Fibroblast of skin of right biceps (primary cell): ENCODE data around the gene GRIK2.
A peak's percentile ranks its signal among the peaks of the same experiment; 100 is the strongest.

ENCODE experiments used
- DNase-seq: peaks from one replicate; pipeline ENCODE4 v3.0.0-alpha.2; 2013

GRIK2 gene

DNA sequence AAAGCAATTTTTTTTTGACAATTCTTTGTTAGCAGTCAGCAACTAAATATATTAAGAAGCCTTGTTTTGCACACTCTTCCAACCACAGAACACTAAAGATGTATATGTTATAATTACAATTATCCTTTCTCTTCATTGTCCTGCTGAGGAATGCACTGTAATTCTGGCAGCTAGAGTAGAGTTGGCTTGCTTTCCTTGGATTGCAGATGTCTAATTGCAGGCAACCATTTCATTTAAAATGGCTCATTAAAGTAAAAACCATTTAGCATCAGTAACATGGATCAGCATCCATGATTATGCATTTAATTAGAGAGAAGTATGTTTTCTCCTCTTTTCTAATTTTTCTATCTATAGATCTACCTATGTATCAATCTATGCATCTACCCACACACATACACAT is 335.4 kb downstream of the GRIK2 start:
- no peak for DNase-seq

DNA sequence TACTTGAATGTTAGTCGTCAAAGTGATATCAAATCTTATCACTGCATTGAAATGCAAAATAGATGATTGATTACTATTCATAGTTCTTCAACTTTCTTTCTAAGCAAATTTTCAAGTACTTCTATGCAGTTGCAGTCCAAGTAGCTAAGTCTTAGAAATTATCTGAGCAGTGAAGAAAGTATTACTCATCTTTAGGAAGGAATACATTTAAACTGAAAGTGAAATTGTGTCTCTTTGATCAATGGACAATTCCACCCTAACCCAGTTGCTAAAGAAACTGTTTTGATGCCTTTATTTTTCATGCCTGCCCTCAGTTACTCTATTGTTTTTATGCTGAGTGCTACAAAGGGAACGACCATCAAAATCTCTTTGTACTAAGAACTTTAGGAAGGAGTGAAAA is 337.4 kb downstream of the GRIK2 start:
- DNase-seq = peak; percentile 9

DNA sequence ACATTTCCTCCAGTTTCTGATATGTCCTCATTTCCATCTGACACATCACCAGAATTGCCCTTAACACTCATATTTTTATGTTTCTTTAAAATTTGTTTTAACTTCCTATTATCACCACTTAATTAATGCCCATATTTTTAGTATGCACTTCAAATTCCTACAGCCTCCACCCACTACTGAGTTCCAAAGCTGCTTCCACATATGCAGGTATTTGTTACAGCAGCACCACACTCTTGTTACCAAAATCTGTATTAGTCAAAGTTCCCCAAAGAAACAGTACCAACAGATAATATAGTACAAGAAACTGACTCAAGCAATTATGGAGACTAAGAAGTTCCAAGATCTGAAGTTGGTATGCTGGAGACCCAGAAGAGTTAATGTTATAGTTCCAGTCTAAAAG is 340.4 kb downstream of the GRIK2 start:
- no peak for DNase-seq

DNA sequence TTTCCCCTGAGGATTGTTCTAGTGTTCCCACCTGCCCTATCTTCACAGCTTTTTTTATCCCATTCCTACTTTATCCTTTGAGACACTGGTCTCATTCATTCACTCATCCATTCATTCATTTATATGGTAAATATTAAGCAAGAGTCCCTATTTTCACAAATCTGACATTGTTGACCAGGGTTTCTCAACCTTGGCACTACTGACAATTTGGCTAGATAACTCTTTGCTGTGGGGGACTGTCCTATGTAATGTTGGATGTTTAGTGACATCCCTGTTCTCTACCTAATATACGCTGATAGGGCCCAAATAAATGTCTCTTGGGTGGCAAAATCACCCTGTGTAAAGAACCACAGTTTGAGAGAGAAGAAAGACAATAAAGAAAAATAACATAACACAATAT is 345.0 kb downstream of the GRIK2 start:
- DNase-seq = no peak

DNA sequence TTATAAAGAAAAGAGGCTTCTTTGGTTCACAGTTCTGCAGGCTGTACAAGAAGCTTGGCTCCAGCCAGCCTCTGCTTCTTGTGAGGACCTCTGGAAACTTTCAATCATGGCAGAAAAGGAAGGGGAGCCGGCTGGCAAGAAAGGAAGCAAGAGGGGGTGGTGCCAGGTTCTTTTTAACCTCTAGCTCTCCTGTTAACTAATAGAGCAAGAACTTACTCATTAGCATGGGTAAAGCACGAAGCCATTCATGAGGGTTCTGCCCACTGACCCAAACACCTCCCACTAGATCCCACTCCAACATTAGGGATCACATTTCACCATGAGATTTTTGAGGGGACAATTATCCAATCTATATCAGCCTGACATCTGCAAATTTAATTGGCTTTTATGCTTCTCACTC is 347.1 kb downstream of the GRIK2 start:
- DNase-seq = no peak

DNA sequence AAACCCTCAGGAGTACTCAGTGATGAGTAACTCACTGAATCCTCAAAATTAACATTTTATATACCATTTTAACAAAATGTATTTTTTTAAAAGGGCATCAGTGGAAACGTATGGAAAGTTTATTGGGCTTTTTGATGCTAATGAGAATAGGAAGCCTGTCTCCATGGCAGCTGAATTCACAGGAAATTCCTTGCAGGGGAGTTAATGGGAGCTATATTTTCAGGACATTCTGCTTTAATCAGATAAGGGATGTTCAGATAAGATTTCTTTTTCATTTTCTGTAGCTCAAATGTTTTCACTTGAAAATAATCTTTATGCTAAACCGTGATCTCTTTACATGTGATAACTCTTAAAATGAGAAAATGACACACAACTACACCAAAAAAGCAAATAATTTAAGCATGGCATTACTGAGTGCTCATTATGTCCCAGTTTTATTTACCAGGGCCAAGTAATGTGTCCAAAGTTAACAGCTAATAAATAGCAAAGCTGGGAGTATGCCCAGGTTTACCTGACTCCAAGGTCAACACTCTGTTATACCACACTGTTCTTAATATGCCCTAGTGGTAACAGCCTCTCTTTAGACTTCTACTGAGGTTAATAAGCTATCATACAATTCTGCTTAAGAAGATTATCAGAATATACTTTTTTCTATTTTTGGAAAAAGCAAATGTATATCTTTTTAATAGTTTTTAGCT is 348.1 kb downstream of the GRIK2 start:
- DNase-seq = peak; percentile 31

DNA sequence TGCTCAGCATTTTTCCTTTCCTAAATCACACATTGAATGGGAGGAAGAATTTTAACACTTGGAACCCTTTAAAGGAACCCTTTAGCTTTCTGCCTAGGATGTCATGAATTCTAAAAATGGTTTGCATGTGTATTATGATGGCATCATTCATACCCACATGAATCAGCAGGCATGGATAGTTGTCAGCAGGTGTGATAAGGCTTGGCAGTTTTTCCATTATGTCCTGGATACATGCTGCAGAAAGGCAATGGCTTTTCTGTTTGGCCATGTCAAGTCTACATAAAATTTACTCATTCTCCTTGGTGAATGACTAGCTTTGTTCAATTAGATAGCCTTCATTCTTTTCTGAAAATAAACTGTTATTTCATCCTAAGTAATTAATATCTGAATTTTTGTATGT is 353.7 kb downstream of the GRIK2 start:
- DNase-seq = no peak

DNA sequence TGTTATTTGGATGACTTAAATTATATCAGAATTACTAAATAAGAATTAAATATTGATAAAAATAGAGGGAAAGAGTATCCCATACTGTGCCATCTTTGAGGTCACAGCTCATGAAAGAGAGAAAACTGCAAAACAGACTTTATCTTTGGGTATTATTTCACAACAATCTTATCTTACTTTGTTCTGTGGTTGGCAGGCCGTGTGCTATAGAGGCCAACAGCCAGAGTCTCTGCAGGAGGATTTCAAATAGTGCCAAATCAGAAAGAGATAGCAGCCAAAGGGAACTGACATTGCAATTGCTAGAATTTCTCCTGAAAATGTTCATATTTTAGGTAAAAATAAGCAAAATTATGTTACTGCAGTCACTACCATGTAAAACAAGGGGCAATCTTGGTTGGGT is 354.2 kb downstream of the GRIK2 start:
- DNase-seq = no peak

DNA sequence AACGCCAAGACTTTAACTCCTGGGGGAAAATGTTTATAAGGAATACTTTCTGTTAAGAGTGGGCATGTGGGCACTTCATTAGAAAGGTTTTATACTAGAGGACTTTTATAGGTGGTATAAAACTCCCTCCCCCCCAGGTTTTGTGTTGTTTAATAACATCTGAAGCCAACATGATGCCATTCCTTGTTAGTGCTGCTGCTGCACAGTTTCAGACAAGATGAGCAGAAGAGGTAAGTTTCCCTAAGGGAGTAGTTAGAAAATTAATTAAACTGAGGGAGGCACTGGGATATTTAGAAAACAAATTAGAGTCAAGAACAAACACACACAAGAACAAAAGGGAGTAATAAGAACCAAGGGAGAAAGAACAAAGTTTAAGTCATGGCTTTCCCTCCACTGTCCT is 362.4 kb downstream of the GRIK2 start:
- no peak for DNase-seq

DNA sequence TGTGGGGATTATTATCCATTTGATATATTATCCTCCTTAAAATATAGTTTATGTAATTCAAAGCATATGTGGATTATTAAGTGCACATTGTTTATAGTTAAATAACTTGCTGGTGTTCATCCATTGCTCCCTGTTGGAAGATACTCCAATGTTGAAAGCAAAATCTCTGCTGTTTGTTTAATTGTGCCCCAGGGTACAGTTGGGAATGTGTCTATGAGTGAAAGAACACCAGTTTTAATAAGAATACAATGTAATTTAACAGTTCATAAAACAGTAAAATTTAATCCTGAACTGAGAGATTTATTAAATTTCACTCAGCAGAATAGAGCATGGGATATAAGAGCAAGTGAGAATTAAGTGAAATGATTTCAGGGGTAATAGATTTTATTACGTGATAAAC is 364.9 kb downstream of the GRIK2 start:
- peak; percentile 34 for DNase-seq

DNA sequence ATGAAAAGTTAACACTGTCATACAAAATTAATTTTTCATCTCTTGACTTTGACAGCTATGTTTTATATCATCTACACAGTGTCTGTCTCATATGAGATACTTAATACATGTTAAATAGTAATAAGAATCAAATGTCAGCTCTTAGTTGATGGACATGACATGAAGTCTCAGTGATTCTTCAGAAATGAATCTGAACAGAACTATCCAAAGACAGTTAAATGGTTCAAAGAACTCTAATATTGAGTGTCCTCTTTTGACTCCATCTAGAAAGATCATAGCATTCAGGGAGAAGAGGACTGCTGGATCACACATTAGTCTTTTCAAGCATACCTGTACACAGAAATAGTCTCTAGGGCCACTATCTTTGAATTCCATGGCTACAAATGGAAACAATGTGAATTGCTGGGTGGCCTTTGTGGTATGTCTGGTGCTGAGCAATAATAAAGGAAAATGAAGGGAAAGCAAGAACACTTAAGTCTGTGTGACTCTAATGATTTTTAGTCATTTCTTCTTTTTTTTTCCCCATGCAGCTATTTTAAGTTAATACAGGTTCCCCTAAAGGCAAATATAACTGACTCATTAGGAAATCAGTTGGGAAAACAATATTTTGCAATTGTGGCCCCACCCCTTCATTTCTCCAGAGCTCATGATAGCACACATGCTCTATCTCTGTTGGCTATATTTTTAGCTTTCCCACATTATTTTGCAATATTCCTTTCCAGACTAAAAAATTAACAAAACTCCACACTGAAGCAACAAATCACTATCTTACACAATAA is 367.5 kb downstream of the GRIK2 start:
- DNase-seq = peak; percentile 91

DNA sequence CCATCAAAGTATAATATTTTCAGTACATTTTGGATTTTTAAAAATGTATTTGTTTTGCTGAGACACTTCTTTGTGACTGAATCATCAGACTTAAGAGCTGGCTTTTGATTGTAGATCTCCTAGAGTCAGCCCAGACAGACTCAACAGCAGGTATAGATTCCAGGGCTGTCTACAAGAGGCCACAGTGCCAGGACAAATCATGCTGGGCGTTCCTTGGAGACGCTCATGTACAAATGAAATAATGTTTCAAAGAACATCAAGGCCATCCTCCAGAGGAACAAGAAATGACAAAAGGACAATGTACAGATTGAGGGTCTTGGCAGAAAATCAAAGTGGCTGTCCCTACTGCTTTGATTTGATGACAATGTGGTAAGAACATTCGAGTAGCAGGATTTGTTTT is 369.3 kb downstream of the GRIK2 start:
- DNase-seq = peak; percentile 20

DNA sequence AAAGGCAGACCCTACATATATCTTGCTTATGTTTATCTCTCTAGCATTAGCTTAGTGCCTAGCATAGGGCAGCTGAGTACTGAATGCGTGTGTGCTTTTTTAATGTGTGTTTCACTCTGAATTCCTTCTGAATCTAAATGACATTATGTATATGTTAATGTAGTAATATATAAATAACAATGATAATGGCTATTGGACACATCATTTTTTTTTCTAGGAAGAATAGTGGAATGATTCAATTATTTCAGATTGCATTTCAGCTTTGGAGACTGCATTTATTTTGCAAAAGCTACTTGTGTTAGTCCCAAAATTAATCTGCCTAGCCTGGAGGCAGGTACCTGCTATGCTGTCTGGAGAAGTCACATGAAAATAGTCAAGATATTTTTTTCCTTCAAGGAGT is 371.8 kb downstream of the GRIK2 start:
- no peak for DNase-seq

DNA sequence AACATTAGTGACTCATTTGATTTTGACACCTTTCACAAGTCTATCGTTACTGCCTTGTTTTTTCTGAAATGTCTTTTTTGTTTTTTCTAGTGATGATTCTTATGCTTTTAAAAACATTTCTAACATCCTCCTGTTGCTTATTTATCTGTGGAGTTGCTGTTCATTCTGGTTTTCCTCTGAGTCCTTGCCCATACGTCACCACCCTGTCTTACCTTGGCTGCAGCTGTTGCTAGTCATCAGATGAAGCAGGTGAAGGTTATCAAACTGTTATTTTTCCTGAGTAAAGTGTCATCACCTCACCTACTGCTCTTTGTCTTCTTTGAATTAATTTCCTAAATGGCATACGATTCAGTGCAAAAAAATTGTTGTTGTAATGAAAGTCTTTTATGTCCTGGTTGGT is 376.6 kb downstream of the GRIK2 start:
- no peak for DNase-seq

DNA sequence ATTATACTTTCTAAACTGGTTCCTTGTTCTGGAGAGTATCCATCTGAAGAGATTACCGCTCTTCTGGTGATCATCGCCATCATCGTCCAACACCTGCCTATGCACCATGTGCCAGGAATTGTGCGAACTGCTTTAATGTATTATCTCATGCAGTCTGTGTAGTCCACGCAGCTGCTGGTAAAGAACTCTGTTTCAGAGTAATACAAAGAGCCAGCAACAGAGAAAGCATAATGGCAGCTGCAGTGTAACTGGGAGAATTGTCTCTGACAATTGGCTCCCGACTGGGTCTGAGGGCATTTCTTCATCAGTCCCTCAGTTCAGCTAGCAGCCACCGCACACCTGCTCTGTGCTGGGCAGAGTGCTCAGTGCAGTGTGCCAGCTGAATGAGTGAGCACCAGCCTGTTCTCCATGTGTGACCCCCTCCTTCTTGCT is 383.4 kb downstream of the GRIK2 start:
- DNase-seq = no peak

DNA sequence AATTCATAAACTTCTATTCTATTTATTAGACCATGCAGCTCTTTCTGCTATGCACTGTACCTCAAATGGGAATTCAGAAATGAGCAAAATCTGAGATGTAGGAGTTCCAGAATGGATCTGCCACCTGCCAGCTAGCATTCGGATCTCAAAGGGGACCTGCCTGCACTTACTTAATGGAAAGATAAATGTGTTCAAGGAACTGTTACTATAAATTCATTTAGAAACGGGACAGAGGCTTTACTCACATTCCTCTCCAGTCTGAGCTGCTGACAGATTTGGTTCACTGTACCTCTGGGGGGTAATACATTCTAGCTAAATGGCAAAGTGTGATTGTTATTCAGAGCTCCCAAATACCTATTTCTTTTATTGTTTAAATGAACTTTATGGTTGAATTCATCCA is 384.1 kb downstream of the GRIK2 start:
- peak; percentile 10 for DNase-seq

DNA sequence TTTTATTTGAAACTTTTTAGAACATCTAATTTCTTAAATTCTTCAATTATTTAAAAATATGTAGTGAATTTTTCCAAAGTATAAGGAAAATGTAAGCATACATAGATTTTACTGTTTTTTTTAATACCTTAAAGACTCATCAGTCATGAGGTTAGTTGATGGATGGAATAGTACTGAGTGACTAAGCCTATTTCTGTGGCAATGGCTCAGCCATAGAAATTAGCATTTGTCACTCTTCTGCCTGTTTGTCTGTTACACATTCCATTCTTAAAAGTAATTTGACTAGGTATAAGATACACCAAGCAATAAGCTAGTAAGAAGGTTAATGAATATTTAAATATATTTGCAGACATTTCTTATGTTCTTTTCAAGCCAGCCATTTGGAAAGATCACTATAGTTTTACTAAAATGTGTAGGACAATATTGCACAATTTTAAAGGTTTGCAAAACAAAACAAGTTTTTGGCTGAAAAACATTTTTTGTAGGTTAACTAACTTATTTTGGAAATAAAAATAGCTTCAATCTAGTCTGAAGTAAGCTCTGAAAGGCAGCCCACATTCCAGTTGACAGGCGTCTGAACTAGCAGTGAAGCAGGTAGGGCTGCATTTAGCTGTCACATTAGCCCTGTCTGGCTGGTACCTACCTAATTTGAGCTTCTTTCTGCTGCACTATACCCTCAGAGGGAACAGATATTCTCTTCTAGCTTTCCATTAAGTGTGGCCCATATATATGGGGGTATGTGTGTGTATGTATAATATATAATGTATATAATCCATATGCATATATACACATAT is 385.7 kb downstream of the GRIK2 start:
- peak; percentile 78 for DNase-seq

DNA sequence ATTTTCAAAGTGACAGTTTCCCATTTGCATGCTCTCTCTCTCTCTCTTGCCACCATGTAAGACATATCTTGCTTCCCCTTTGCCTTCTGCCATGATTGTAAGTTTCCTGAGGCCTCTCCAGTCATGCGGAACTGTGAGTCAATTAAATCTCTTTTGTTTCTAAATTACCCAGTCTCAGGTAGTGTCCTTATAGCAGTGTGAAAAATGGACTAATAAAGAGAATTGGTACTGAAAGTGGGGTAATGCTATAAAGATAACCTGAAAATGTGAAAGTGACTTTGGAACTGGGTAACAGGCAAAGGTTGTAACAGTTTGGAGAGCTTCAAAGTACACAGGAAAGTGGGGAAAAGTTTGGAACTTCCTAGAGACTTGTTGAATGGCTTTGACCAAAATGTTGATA is 389.8 kb downstream of the GRIK2 start:
- no peak for DNase-seq

DNA sequence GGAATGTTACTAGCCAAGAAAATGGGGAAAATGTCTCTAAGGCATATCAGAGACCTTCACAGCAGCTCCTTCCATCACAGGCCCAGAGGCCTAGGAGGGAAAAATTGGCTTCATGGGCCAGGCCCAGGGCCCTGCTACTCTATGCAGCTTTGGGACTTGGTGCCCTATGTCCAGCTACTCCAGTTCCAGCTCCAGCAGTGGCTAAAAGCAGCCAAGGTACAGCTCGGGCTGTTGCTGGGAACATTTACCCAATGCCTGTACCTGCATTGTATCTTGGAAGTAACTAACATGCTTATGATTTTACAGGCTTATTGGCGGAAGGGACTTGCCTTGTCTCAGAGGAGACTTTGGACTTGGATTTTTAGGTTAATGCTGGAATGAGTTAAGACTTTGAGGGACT is 390.6 kb downstream of the GRIK2 start:
- no peak for DNase-seq

DNA sequence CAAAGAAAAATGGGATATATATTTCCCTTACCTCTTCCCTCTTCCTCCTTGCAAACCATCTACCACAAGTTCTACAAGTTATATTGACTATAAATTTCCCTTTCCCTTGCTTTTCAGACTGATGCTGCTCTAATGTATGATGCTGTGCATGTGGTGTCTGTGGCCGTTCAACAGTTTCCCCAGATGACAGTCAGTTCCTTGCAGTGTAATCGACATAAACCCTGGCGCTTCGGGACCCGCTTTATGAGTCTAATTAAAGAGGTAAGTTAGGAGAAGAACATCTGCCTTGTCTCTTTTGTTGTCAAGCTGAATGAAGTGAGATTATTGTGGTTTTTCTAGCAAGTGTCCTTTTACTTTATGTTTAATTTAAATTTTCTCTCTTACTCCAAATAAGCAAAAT is 406.0 kb downstream of the GRIK2 start:
- DNase-seq = no peak

DNA sequence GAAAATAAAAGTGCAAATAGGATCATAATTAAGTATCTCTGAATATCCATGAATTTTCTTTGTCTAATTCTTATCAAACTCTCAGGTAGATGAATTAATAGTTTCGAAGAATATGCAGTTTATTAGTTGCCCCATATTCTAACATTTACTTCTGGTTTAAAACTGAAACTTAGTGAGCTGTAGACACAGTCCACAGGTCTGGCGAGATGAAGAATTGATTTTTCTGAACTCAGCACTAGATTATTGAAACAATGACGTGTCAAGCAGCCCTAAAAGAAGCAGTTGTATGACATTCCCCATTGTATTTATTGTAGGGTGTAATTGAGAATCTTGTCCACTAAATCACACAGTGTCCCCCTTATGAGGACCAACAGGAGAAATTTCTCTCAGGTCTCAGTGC is 407.1 kb downstream of the GRIK2 start:
- DNase-seq = no peak

DNA sequence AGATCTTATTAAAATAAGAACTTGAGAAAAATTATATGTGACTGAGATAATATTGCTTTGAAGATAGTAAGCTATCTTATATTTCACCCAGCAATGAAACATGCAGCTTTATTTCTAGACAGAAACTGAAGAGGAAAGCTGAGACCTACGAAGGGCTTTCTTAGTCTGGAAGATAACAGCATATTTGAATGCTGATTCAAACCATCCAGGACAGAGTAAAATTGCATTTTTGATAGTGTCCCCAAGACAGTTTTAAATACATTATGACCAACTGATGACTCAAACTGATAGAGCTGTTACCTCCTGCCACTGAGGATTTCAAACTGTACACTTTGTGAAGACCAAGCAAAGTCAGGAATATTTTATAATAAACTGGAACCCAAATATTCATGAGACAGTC is 409.6 kb downstream of the GRIK2 start:
- DNase-seq = peak; percentile 47

DNA sequence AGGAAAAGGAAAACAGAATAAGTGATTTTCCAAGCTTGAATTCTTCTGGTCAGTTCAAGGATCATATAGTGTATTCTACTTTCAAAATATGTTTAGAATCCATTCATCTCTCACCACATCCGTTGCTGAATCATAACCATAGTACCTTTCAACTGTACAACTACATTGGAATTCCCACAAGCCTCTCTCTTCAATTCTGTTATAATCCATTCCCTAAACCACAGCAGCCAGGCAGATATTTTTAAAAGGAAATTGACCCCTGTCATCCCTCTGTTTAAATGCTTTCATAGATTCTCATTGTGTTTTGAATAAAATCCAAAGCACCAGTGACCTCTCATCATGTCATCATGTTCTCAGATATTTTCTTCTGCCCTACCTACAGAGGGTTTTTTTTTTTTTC is 412.7 kb downstream of the GRIK2 start:
- peak; percentile 94 for DNase-seq

DNA sequence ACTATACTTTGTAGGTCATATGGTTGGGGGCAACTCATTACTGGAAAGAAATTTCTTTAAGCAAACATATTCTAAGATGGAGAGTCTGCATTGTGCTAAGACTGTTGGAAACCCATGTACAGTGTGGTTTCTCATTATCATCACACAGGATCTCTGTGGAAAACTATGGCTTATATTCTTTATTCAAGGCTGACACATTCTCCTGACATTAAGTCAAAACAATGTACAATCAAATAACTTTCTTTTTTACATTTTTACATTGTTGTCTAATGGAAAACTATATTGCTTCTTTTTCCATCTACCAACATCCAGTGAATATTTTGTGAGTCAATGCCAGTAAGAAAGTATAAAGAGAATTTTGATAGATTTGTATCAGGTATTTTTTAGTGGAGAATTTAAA is 417.6 kb downstream of the GRIK2 start:
- DNase-seq = no peak
